Neutrophil (primary cell): Measurements from ENCODE around the gene GSAP.

ENCODE experiments used
- H3K27ac ChIP-seq: fragments of 200-600 bp; sonication (generic); 2 replicates; pipeline ENCODE4 v1.5.1; 2016; ENCODE audit warnings: mild to moderate bottlenecking, moderate library complexity
- H3K27me3 ChIP-seq: fragments of 200-600 bp; sonication (generic); 2 replicates; pipeline ENCODE4 v1.6.0; 2016; ENCODE audit warnings: mild to moderate bottlenecking
- H3K36me3 ChIP-seq: fragments of 200-600 bp; sonication (generic); 2 replicates; pipeline ENCODE4 v1.5.1; 2017
- H3K4me1 ChIP-seq, 2 experiments: fragments of 200-600 bp in 1 of 2; sonication (generic) in 1 of 2; 1 replicate in 1 of 2; 2 replicates in 1 of 2; pipeline versions ENCODE4 v1.5.1 to v1.6.1; 2013 to 2016; ENCODE audit warnings: low read depth in 1 of 2, low read length in 1 of 2, mild to moderate bottlenecking in 1 of 2, moderate library complexity in 1 of 2; ENCODE audit not compliant: control insufficient read depth in 1 of 2, insufficient read depth in 1 of 2
- H3K4me3 ChIP-seq, 2 experiments: fragments of 200-600 bp in 1 of 2; sonication (generic) in 1 of 2; 1 replicate in 1 of 2; 2 replicates in 1 of 2; pipeline ENCODE4 v1.5.1; 2013 to 2016; ENCODE audit warnings: low read depth in 1 of 2, low read length in 1 of 2, mild to moderate bottlenecking in 1 of 2, moderate library complexity in 1 of 2
- H3K9me3 ChIP-seq: fragments of 200-600 bp; sonication (generic); 2 replicates; pipeline ENCODE4 v1.5.1; 2016
- CTCF ChIP-seq: fragments of 200-600 bp; sonication (generic); IDR thresholded peaks from 2 replicates; pipeline ENCODE4 v1.5.1; 2016; ENCODE audit warnings: antibody characterized with exemption

GSAP gene

GRCh38 chr7:77321300-77321699 is 94.8 kb downstream of the GSAP start:
- H3K4me1 ChIP-seq = peaks cover 6 to 10% of the 10 kb centered on the region in 2 experiments
- no peaks in the 10 kb centered on the region for H3K27me3 ChIP-seq
- no peak for TF ChIP-seq CTCF
- H3K4me3 ChIP-seq = no peak overlapping the region
- H3K9me3 ChIP-seq = no peaks in the 10 kb centered on the region
- H3K27ac ChIP-seq = no peak overlapping the region
- peaks cover 51% of the 10 kb centered on the region for H3K36me3 ChIP-seq

- peaks cover 6 to 12% of the 10 kb centered on the region in 2 experiments for H3K4me1 ChIP-seq
- H3K4me3 ChIP-seq = no peak overlapping the region
- peaks cover 47% of the 10 kb centered on the region for H3K36me3 ChIP-seq
- TF ChIP-seq CTCF = no peak
- H3K27me3 ChIP-seq = no peaks in the 10 kb centered on the region
- no peak overlapping the region for H3K27ac ChIP-seq
- no peaks in the 10 kb centered on the region for H3K9me3 ChIP-seq
These were observed 95.4 kb downstream of the GSAP start for GRCh38 chr7:77320714-77321113.

- Histone ChIP-seq H3K27ac (no peak overlapping the region), H3K9me3 (no peaks in the 10 kb centered on the region), H3K36me3 (peaks cover 43% of the 10 kb centered on the region), H3K27me3 (no peaks in the 10 kb centered on the region), H3K4me3 (no peak overlapping the region), H3K4me1 (peaks cover 6 to 12% of the 10 kb centered on the region in 2 experiments)
- TF ChIP-seq CTCF = no peak
These were observed 96.0 kb downstream of the GSAP start for GRCh38 chr7:77320137-77320536.

GRCh38 chr7:77318019-77318418 is 98.1 kb downstream of the GSAP start:
- no peak for TF ChIP-seq CTCF
- Histone ChIP-seq H3K4me3 (no peak overlapping the region), H3K27me3 (no peaks in the 10 kb centered on the region), H3K36me3 (peaks cover 53% of the 10 kb centered on the region), H3K4me1 (peaks cover 6 to 12% of the 10 kb centered on the region in 2 experiments), H3K27ac (no peak overlapping the region), H3K9me3 (no peaks in the 10 kb centered on the region)

GRCh38 chr7:77316219-77316978 is 99.8 kb downstream of the GSAP start:
- Histone ChIP-seq H3K4me3 (no peak overlapping the region), H3K27ac (peak overlapping the region; percentile 32), H3K36me3 (peaks cover 60% of the 10 kb centered on the region), H3K27me3 (no peaks in the 10 kb centered on the region), H3K4me1 (peaks cover 6 to 12% of the 10 kb centered on the region in 2 experiments), H3K9me3 (no peaks in the 10 kb centered on the region)
- no peak for TF ChIP-seq CTCF
